DOHH2 (cell line): ENCODE data around the gene STPG1.

Source experiments
- CTCF ChIP-seq: fragments of 200-600 bp; sonication (generic); IDR thresholded peaks from one replicate; pipeline ENCODE4 v1.5.1; 2014; ENCODE audit warnings: antibody characterized with exemption, mild to moderate bottlenecking, low read depth, low read length; ENCODE audit not compliant: poor library complexity, severe bottlenecking
- EZH2phosphoT487 ChIP-seq: fragments of 200-600 bp; sonication (generic); IDR thresholded peaks from 2 replicates; pipeline ENCODE4 v1.6.1; 2017; ENCODE audit warnings: borderline replicate concordance, mild to moderate bottlenecking, antibody characterized with exemption, low read length, moderate library complexity, mixed read lengths

GRCh38 chr1:24381256-24381655 is 32.3 kb downstream of the STPG1 start:
- TF ChIP-seq CTCF, result no peak
- TF ChIP-seq EZH2phosphoT487, result no peak
